ENCODE results near the gene SRP19.

The SRP19 gene

DNA sequence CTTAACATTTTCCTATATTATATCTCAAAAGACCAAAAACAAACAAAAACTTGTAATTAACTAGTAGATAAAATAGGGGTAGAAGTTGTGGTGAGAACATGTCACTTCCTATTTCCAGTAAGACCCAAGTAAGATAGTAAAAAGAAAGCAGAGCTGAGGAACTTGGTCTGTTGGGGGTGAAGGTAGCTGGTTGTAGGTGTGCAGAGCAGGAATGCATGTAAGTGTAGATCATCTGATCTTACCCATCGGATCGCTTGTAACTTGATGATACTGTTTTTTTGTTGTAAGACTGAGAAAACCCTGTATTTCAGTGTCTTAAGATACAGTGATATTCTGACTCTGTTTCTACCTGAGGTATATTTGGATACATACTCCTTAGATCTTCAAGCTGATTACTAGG is 5.7 kb downstream of the SRP19 start:
- no peak for DNase-seq (ENCODE audit: extremely low read depth, low read depth)
- TF ChIP-seq CTCF (IDR thresholded peaks at IDR 0.05; ENCODE audit: low read depth, low read length, missing control alignments), result no peak
- H3K4me3 ChIP-seq (replicated peaks; ENCODE audit: low read depth, low read length), result no peak overlapping the region

- DNase-seq (ENCODE audit: extremely low read depth, low read depth), result no peak
- no peak overlapping the region for H3K4me3 ChIP-seq (replicated peaks; ENCODE audit: low read depth, low read length)
- TF ChIP-seq CTCF (IDR thresholded peaks at IDR 0.05; ENCODE audit: low read depth, low read length, missing control alignments), result no peak
These were observed 6.3 kb downstream of the SRP19 start for GRCh38 chr5:112867411-112867810.

DNA sequence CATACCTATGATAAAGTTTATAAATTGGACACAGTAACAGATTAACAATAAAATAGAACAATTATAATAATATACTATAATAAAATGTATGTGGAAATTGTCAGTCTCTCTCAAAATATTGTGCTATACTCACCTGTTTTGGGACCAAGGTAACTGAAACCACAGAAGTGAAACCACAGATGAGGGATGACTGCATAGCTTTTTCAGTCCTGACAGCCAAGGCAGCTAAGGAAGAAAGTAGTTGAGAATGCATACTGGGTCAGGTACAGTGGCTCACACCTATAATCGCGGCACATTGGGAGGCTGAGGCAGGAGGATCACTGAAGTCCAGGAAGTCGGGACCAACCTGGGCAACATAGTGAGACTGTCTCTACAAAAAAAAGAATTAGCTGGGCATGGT is 8.9 kb downstream of the SRP19 start:
- no peak for DNase-seq (ENCODE audit: extremely low read depth, low read depth)
- no peak for TF ChIP-seq CTCF (IDR thresholded peaks at IDR 0.05; ENCODE audit: low read depth, low read length, missing control alignments)

DNA sequence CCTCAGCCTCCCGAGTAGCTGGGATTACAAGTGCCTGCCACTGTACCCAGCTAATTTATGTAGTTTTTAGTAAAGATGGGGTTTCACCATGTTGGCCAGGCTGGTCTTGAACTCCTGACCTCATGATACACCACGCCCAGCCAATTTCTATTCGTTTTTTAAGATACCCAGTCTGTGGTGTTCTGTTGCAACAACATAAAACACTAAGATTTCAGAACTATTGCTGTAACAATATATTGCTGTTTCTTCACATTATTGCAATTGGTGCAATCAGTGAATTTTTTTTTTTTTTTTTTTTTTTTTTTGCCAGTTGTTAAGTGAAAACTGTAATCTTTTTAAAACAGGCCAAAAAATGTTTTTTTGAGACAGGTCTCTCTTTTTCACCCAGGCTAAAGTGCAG is 9.9 kb downstream of the SRP19 start:
- H3K4me3 ChIP-seq (replicated peaks; ENCODE audit: low read depth, low read length), result no peak overlapping the region
- DNase-seq (ENCODE audit: extremely low read depth, low read depth), result no peak
- no peak for TF ChIP-seq CTCF (IDR thresholded peaks at IDR 0.05; ENCODE audit: low read depth, low read length, missing control alignments)

More for the DNA sequence above, 8.9 kb downstream of the SRP19 start:
- no peak overlapping the region for H3K4me3 ChIP-seq (replicated peaks; ENCODE audit: low read depth, low read length)

DNA sequence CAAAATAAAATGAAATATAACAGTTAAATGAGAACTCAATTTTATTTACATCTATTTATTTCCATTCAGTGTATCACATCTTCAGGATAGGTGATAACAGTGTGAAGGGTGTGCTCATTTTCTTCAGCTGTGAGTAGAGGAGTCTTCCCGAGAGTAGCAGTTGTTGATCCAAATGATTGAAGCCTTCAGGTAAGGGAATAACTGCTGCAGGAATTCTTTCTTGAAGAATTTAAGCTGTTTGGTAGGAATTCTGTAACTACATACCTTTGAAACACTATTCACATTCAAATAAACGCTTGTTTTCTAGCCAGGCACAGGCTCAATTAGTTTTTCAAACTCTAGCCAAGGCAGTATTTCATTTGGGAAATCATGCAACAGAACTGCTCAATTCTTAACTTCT is 15.3 kb downstream of the SRP19 start:
- TF ChIP-seq CTCF (IDR thresholded peaks at IDR 0.05; ENCODE audit: low read depth, low read length, missing control alignments), result no peak
- no peak overlapping the region for H3K4me3 ChIP-seq (replicated peaks; ENCODE audit: low read depth, low read length)
- DNase-seq (ENCODE audit: extremely low read depth, low read depth), result no peak

DNA sequence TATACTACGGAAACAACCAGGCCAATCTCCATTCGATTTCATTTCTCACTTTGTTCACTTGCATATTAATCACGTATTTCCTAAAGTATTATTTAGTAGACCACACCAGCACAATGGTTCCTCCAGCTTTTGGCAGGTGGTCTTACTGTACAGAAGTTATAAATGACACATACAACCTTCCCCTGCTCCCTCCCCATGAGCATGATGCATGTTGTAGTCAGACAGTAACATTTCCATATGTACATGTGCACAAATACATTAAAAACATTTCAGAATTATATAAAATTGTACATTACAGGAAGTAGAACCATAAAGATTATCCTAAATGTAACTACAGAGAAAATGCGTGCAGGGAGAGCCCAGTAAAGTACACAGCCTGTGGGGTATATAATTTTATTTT is 17.0 kb downstream of the SRP19 start:
- H3K4me3 ChIP-seq (replicated peaks; ENCODE audit: low read depth, low read length), result no peak overlapping the region
- no peak for DNase-seq (ENCODE audit: extremely low read depth, low read depth)
- TF ChIP-seq CTCF (IDR thresholded peaks at IDR 0.05; ENCODE audit: low read depth, low read length, missing control alignments), result no peak

GRCh38 chr5:112878760-112879159 is 17.7 kb downstream of the SRP19 start:
- TF ChIP-seq CTCF (IDR thresholded peaks at IDR 0.05; ENCODE audit: low read depth, low read length, missing control alignments), result no peak
- DNase-seq (ENCODE audit: extremely low read depth, low read depth), result no peak
- H3K4me3 ChIP-seq (replicated peaks; ENCODE audit: low read depth, low read length), result no peak overlapping the region

Data from HFF-Myc (cell line).